Brain microvascular endothelial cell (primary cell): ENCODE measurements around the gene GRIPAP1.

Source experiments
- DNase-seq: peaks from one replicate; pipeline ENCODE4 v3.0.0-alpha.2; 2020
- H3K27ac ChIP-seq: fragments of 250-450 bp; sonication (Bioruptor Pico); 2 replicates; pipeline ENCODE4 v1.5.1; 2020; ENCODE audit warnings: mild to moderate bottlenecking, moderate library complexity
- H3K27me3 ChIP-seq: fragments of 250-450 bp; sonication (Bioruptor Pico); replicated peaks from 2 replicates; pipeline ENCODE4 v1.5.1; 2020; ENCODE audit warnings: mild to moderate bottlenecking
- H3K36me3 ChIP-seq: fragments of 250-450 bp; sonication (Bioruptor Pico); replicated peaks from 2 replicates; pipeline ENCODE4 v1.5.1; 2020; ENCODE audit warnings: mild to moderate bottlenecking
- H3K4me3 ChIP-seq: 2 replicates; pipeline ENCODE4 v1.5.1; 2011; ENCODE audit warnings: low read depth, mild to moderate bottlenecking, control low read depth, low read length, moderate library complexity
- in situ Hi-C: cut with HindIII; loops from 2 replicates; pipeline ENCODE4 v1.10.0; 2017; ENCODE audit warnings: low sequenced_read_pairs, low pct_ligation_motif_present
- TF ChIP-seq, protein P1 (sequence below): IDR thresholded peaks from 2 replicates; pipeline ENCODE4 v1.5.1; 2011; ENCODE audit warnings: low read depth, mild to moderate bottlenecking, moderate library complexity, low read length, control low read depth, inconsistent platforms; ENCODE audit errors: missing control alignments

Gene GRIPAP1, protein sequence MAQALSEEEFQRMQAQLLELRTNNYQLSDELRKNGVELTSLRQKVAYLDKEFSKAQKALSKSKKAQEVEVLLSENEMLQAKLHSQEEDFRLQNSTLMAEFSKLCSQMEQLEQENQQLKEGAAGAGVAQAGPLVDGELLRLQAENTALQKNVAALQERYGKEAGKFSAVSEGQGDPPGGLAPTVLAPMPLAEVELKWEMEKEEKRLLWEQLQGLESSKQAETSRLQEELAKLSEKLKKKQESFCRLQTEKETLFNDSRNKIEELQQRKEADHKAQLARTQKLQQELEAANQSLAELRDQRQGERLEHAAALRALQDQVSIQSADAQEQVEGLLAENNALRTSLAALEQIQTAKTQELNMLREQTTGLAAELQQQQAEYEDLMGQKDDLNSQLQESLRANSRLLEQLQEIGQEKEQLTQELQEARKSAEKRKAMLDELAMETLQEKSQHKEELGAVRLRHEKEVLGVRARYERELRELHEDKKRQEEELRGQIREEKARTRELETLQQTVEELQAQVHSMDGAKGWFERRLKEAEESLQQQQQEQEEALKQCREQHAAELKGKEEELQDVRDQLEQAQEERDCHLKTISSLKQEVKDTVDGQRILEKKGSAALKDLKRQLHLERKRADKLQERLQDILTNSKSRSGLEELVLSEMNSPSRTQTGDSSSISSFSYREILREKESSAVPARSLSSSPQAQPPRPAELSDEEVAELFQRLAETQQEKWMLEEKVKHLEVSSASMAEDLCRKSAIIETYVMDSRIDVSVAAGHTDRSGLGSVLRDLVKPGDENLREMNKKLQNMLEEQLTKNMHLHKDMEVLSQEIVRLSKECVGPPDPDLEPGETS

DNA sequence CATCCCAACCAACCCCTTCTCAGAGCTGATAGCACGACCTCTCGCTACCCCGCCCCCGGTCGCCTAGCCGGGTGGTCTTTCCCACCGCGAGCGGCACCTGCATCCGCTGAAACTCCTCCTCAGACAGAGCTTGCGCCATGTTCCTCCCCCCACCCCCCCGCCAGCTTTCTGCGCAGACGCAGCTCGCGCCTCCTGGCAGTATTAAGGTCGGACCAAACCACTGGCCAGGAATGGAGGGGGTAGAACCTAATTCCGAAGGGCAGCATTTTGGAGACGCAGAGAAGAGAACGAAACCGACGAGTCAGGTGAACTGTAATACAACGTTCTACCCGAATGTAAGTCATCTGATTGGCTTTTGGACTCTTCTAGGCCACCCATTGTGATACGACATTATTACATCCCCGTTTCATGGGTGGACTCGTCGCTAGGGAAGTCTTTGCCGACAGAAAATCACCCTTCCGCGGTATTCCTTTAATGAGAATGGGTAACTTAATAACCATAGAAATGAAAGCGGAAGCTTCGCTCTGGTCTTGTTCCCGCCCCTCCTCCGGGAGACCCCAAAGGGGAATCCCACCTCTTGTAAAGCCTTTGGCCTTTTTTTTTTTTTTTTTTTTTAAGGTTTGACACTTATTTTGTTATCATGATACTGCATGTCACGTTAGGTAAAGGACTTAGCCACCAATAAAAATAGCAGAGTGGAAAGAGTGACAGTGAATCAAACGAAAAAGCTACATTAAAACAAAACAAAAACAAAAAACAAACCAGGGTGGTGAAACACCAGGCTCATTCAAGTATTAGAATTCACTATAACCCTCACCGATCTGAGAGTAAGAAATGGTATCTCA, at the start of gene GRIPAP1:
GRIPAP1 (minus strand) TSS at position 174 of the 845 bp plus-strand sequence; CDS start at position 139, 35 bp downstream.
- Histone ChIP-seq H3K27ac (peak within 1 kb of the TSS; percentile 100), H3K4me3 (peak within 1 kb of the TSS; percentile 75), H3K27me3 (no peaks in the 10 kb centered on the region), H3K36me3 (no peaks in the 10 kb centered on the region)
- TF ChIP-seq, protein P1, sequence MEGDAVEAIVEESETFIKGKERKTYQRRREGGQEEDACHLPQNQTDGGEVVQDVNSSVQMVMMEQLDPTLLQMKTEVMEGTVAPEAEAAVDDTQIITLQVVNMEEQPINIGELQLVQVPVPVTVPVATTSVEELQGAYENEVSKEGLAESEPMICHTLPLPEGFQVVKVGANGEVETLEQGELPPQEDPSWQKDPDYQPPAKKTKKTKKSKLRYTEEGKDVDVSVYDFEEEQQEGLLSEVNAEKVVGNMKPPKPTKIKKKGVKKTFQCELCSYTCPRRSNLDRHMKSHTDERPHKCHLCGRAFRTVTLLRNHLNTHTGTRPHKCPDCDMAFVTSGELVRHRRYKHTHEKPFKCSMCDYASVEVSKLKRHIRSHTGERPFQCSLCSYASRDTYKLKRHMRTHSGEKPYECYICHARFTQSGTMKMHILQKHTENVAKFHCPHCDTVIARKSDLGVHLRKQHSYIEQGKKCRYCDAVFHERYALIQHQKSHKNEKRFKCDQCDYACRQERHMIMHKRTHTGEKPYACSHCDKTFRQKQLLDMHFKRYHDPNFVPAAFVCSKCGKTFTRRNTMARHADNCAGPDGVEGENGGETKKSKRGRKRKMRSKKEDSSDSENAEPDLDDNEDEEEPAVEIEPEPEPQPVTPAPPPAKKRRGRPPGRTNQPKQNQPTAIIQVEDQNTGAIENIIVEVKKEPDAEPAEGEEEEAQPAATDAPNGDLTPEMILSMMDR: no peak
- in situ Hi-C loops: no loop called here
- peak; percentile 67 for DNase-seq

- Histone ChIP-seq H3K36me3 (peaks cover 7% of the 10 kb centered on the region), H3K4me3 (peak overlapping the region; percentile 34), H3K27me3 (no peaks in the 10 kb centered on the region), H3K27ac (no peak overlapping the region)
- TF ChIP-seq, protein P1: no peak
- in situ Hi-C loops: no loop called here
- no peak for DNase-seq
These were observed 41.9 kb upstream of the GRIPAP1 start for GRCh38 chrX:49043987-49044281.

DNA sequence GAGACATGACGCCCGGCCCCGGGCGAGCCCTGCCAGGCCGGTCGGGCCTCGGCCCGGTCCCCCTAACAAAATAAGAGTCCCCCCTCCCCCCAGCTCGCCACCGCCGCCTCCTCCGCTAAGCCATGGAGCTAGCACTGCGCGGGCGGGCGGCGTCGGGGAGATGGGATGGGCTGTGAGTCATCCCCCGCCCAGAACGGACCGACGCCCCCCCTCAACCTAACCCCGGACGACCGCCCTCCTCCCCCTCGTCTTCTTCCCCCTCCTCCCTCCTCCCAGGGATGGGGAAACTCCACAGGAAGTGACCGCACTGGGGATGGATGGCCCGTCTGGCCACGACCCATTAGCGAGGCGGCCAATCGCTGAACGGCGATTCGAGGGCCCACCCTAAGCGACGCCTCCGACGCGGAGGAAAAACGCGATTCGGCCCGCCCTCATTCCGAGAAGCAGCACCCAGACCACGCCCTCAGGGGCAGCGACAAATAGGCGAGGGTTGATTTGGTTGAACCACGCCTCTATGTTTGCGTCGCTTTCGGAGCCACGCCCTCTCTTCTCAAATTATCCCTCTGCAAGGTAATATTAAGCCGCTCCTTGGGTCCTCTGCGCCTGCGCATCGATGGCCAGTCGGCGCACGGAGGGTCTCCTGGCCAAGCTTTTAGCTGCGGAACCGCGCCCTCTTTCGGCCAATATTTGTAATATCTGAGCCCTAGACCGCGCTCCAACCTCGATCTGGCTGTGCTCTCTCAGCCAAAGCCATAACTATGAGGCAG, 41.3 kb upstream of the GRIPAP1 start, which contains the start of gene TFE3:
TFE3 (minus strand) TSS at position 138 of the 767 bp plus-strand sequence; CDS start at position 7, 131 bp downstream.
- H3K4me3 ChIP-seq: peak within 1 kb of the TSS; percentile 70
- in situ Hi-C loops: no loop called here

GRCh38 chrX:49042581-49043219, 40.6 kb upstream of the GRIPAP1 start:
- peaks cover 17% of the 10 kb centered on the region for H3K36me3 ChIP-seq
- H3K27me3 ChIP-seq: no peaks in the 10 kb centered on the region
- TF ChIP-seq, protein P1: no peak
- H3K4me3 ChIP-seq: peak overlapping the region; percentile 70
- peak overlapping the region; percentile 95 for H3K27ac ChIP-seq
- in situ Hi-C loops: no loop called here
- DNase-seq: no peak

More for the DNA sequence above, 41.3 kb upstream of the GRIPAP1 start, which contains the start of gene TFE3:
- Histone ChIP-seq H3K36me3 (peaks cover 12% of the 10 kb centered on the region), H3K27me3 (no peaks in the 10 kb centered on the region), H3K27ac (peak within 1 kb of the TSS; percentile 95)
- TF ChIP-seq, protein P1: peak; percentile 67
- DNase-seq: peak; percentile 98
